H9 (cell line): Measurements from ENCODE around the gene EBPL. TPM values are rescaled to one million over a fixed set of nuclear protein-coding genes. Genes with fewer than 3 reads are reported as not detected.

Experiments used
- DNase-seq: peaks from one replicate; pipeline ENCODE4 v3.0.0-alpha.2; 2017
- H2AFZ ChIP-seq: one replicate; pipeline ENCODE4 v1.6.1; 2013; ENCODE audit warnings: mild to moderate bottlenecking, low read length, control low read depth, moderate library complexity
- H2AK5ac ChIP-seq: 2 replicates; pipeline ENCODE4 v1.6.1; 2013; ENCODE audit warnings: low read length, control low read depth, mixed read lengths; ENCODE audit not compliant: insufficient read length
- H2BK120ac ChIP-seq: one replicate; pipeline ENCODE4 v1.6.1; 2013; ENCODE audit warnings: low read depth, mild to moderate bottlenecking, low read length, control low read depth, inconsistent platforms; ENCODE audit not compliant: poor library complexity, severe bottlenecking
- H2BK12ac ChIP-seq: 2 replicates; pipeline ENCODE4 v1.6.1; 2013; ENCODE audit warnings: low read length, control low read depth, mixed read lengths, low read depth; ENCODE audit not compliant: insufficient read length
- H2BK15ac ChIP-seq: 2 replicates; pipeline ENCODE4 v1.6.1; 2013; ENCODE audit warnings: low read depth, low read length, control low read depth
- H2BK20ac ChIP-seq: one replicate; pipeline ENCODE4 v1.6.1; 2013; ENCODE audit warnings: low read depth, mild to moderate bottlenecking, low read length, control low read depth, inconsistent platforms; ENCODE audit not compliant: poor library complexity, severe bottlenecking
- H2BK5ac ChIP-seq: 2 replicates; pipeline ENCODE4 v1.6.1; 2013; ENCODE audit warnings: low read length, control low read depth, mixed read lengths; ENCODE audit not compliant: insufficient read length
- H3K14ac ChIP-seq: 2 replicates; pipeline ENCODE4 v1.6.1; 2013; ENCODE audit warnings: low read length, control low read depth; ENCODE audit not compliant: insufficient read depth
- H3K18ac ChIP-seq: 2 replicates; pipeline ENCODE4 v1.6.1; 2013; ENCODE audit warnings: low read depth, mild to moderate bottlenecking, mixed read lengths, low read length, control low read depth; ENCODE audit not compliant: insufficient read length
- H3K23ac ChIP-seq: 2 replicates; pipeline ENCODE4 v1.6.1; 2013; ENCODE audit warnings: low read length, control low read depth, mixed read lengths, low read depth; ENCODE audit not compliant: insufficient read length
- H3K23me2 ChIP-seq: 2 replicates; pipeline ENCODE4 v1.6.1; 2013; ENCODE audit warnings: low read depth, mild to moderate bottlenecking, mixed read lengths, low read length, control low read depth; ENCODE audit not compliant: insufficient read length, poor library complexity, severe bottlenecking
- H3K27ac ChIP-seq: 2 replicates; pipeline ENCODE4 v1.5.1; 2013; ENCODE audit warnings: low read length, control low read depth, mixed read lengths, low read depth; ENCODE audit not compliant: insufficient read length
- H3K27me3 ChIP-seq: 2 replicates; pipeline ENCODE4 v1.6.1; 2013; ENCODE audit warnings: low read length, control low read depth, inconsistent platforms; ENCODE audit not compliant: insufficient read depth
- H3K4ac ChIP-seq: 2 replicates; pipeline ENCODE4 v1.6.1; 2013; ENCODE audit warnings: low read depth, mild to moderate bottlenecking, control low read depth, inconsistent platforms, low read length, moderate library complexity
- H3K4me1 ChIP-seq: 2 replicates; pipeline ENCODE4 v1.6.1; 2013; ENCODE audit warnings: low read length, control low read depth, inconsistent platforms; ENCODE audit not compliant: insufficient read depth
- H3K4me2 ChIP-seq: 2 replicates; pipeline ENCODE4 v1.6.1; 2013; ENCODE audit warnings: low read length, control low read depth, mixed read lengths; ENCODE audit not compliant: insufficient read length, insufficient read depth
- H3K56ac ChIP-seq: 2 replicates; pipeline ENCODE4 v1.6.1; 2013; ENCODE audit warnings: low read depth, mild to moderate bottlenecking, mixed read lengths, low read length, control low read depth; ENCODE audit not compliant: insufficient read length
- H3K79me1 ChIP-seq: 2 replicates; pipeline ENCODE4 v1.6.1; 2013; ENCODE audit warnings: low read depth, mild to moderate bottlenecking, moderate library complexity, low read length, control low read depth, inconsistent platforms; ENCODE audit not compliant: insufficient read depth, poor library complexity, severe bottlenecking
- H3K79me2 ChIP-seq: 2 replicates; pipeline ENCODE4 v1.6.1; 2013; ENCODE audit warnings: low read length, control low read depth, inconsistent platforms; ENCODE audit not compliant: insufficient read depth
- H3K9ac ChIP-seq: 2 replicates; pipeline ENCODE4 v1.6.1; 2013; ENCODE audit warnings: low read length, control low read depth, mixed read lengths; ENCODE audit not compliant: insufficient read length; ENCODE audit errors: extremely low read depth
- H3K9me3 ChIP-seq: one replicate; pipeline ENCODE4 v1.6.1; 2013; ENCODE audit warnings: low read depth, low read length, inconsistent platforms; ENCODE audit not compliant: control insufficient read depth
- H3T11ph ChIP-seq: one replicate; pipeline ENCODE4 v1.6.1; 2013; ENCODE audit warnings: mild to moderate bottlenecking, low read length, control low read depth, inconsistent platforms
- H4K20me1 ChIP-seq: one replicate; pipeline ENCODE4 v1.6.1; 2013; ENCODE audit not compliant: control insufficient read depth, insufficient read length, insufficient read depth
- H4K5ac ChIP-seq: 2 replicates; pipeline ENCODE4 v1.6.1; 2013; ENCODE audit warnings: low read depth, mild to moderate bottlenecking, mixed read lengths, low read length, control low read depth; ENCODE audit not compliant: insufficient read length
- H4K8ac ChIP-seq: replicated peaks from 2 replicates; pipeline ENCODE4 v1.6.1; 2013; ENCODE audit warnings: low read length, control low read depth, mixed read lengths, low read depth; ENCODE audit not compliant: insufficient read length
- H4K91ac ChIP-seq: 2 replicates; pipeline ENCODE4 v1.6.1; 2013; ENCODE audit warnings: low read depth, mild to moderate bottlenecking, moderate library complexity, mixed read lengths, low read length, control low read depth; ENCODE audit not compliant: insufficient read length
- H3K27ac Mint-ChIP-seq, 3 experiments: 2 replicates in 2 of 3; 3 replicates in 1 of 3; pipeline ENCODE4 v1.8.0; 2020 to 2021; ENCODE audit warnings: mixed read lengths in 3 of 3, mild to moderate bottlenecking in 1 of 3, moderate library complexity in 1 of 3
- H3K27me3 Mint-ChIP-seq: 2 replicates; pipeline ENCODE4 v1.8.0; 2021; ENCODE audit warnings: low read depth, mild to moderate bottlenecking, moderate library complexity, mixed read lengths
- H3K36me3 Mint-ChIP-seq, 3 experiments: 2 replicates in 2 of 3; 3 replicates in 1 of 3; pipeline ENCODE4 v1.8.0; 2020 to 2021; ENCODE audit warnings: low read depth in 3 of 3, mixed read lengths in 3 of 3; ENCODE audit not compliant: insufficient read depth in 1 of 3
- H3K4me1 Mint-ChIP-seq, 2 experiments: 2 replicates each; pipeline ENCODE4 v1.8.0; 2020; ENCODE audit warnings: mixed read lengths in 2 of 2
- H3K4me3 Mint-ChIP-seq, 2 experiments: 2 replicates in 1 of 2; 3 replicates in 1 of 2; pipeline ENCODE4 v1.8.0; 2020 to 2021; ENCODE audit warnings: mild to moderate bottlenecking in 2 of 2, mixed read lengths in 2 of 2, moderate library complexity in 1 of 2
- H3K9me3 Mint-ChIP-seq, 2 experiments: 2 replicates in 1 of 2; 3 replicates in 1 of 2; pipeline ENCODE4 v1.8.0; 2020; ENCODE audit warnings: mild to moderate bottlenecking in 2 of 2, mixed read lengths in 2 of 2, moderate library complexity in 1 of 2
- WGBS: extraction: QIAGEN DNeasy Blood & Tissue Kit; methylation state at CpG from one replicate; pipeline ENCODE4 v1.1.7; 2013; ENCODE audit warnings: missing lambda C conversion rate, low lambda C conversion rate, mixed read lengths; ENCODE audit not compliant: insufficient read length; ENCODE audit errors: extremely low coverage; 5-methylcytosine and 5-hydroxymethylcytosine counted together
- total RNA-seq: library from RNA; stranded (reverse); gene quantifications from 2 replicates; pipeline ENCODE4 v1.2.1, GENCODE V29; 2021
- TF ChIP-seq, protein P1 (sequence below): fragments of 200-600 bp; sonication (generic); conservative IDR thresholded peaks from 3 replicates; pipeline ENCODE4 v1.8.0; 2021; ENCODE audit warnings: antibody characterized with exemption, mild to moderate bottlenecking

Gene EBPL
- total RNA-seq, 1 experiment from 2014 or later = 65.9 TPM

DNA sequence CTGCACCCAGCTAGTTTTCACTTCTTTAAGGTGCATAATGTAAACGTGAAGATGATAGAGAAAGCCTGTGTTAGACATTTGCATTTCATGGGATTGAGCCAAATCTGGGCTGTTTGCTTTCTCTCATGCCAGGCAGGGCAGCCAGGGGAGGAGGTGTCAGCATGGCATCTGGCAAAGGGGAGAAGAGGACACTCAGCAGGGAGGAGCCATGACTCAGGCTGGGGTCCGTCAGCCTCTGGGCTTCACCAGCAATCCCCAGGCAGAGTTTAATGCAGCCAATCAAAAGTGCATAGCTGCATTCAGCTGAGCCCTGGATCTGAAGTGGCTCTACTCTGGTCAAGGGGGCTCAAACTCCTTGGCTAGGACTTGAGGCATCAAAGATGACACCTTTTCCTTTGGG, 23.5 kb downstream of the EBPL start:
- no peaks in the 10 kb centered on the region; a peak in 1 of 5 replicates for H3K9me3 Mint-ChIP-seq
- H3K36me3 Mint-ChIP-seq = peaks cover 40 to 49% (median 48%) of the 10 kb centered on the region in 3 experiments
- Histone ChIP-seq H3T11ph (no peak overlapping the region), H4K91ac (no peak overlapping the region), H2AFZ (no peak overlapping the region), H3K14ac (no peak overlapping the region), H3K23ac (no peak overlapping the region), H3K9ac (no peak overlapping the region), H3K27ac (no peak overlapping the region), H4K5ac (no peak overlapping the region), H2BK5ac (no peak overlapping the region), H4K20me1 (no peaks in the 10 kb centered on the region), H3K9me3 (no peaks in the 10 kb centered on the region), H2BK12ac (no peak overlapping the region), H3K4me2 (no peak overlapping the region), H3K79me2 (no peaks in the 10 kb centered on the region), H3K27me3 (no peaks in the 10 kb centered on the region), H3K4ac (no peak overlapping the region), H3K23me2 (no peaks in the 10 kb centered on the region), H4K8ac (no peak overlapping the region), H3K18ac (no peak overlapping the region), H2AK5ac (no peak overlapping the region), H3K56ac (no peak overlapping the region), H2BK20ac (no peak overlapping the region), H3K79me1 (no peaks in the 10 kb centered on the region), H2BK15ac (no peak overlapping the region), H2BK120ac (no peak overlapping the region), H3K4me1 (no peaks in the 10 kb centered on the region)
- no peak for DNase-seq
- no peak overlapping the region for H3K4me3 Mint-ChIP-seq
- no CpG with 5 or more reads among the region's 2 CpGs for WGBS
- H3K27ac Mint-ChIP-seq = no peak overlapping the region
- TF ChIP-seq, protein P1, sequence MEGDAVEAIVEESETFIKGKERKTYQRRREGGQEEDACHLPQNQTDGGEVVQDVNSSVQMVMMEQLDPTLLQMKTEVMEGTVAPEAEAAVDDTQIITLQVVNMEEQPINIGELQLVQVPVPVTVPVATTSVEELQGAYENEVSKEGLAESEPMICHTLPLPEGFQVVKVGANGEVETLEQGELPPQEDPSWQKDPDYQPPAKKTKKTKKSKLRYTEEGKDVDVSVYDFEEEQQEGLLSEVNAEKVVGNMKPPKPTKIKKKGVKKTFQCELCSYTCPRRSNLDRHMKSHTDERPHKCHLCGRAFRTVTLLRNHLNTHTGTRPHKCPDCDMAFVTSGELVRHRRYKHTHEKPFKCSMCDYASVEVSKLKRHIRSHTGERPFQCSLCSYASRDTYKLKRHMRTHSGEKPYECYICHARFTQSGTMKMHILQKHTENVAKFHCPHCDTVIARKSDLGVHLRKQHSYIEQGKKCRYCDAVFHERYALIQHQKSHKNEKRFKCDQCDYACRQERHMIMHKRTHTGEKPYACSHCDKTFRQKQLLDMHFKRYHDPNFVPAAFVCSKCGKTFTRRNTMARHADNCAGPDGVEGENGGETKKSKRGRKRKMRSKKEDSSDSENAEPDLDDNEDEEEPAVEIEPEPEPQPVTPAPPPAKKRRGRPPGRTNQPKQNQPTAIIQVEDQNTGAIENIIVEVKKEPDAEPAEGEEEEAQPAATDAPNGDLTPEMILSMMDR = no peak
- H3K27me3 Mint-ChIP-seq = no peaks in the 10 kb centered on the region; the same call in 1 of the 2 replicates
- peaks cover 27 to 28% of the 10 kb centered on the region in 2 experiments for H3K4me1 Mint-ChIP-seq
